Endothelial cell of umbilical vein (primary cell): ENCODE measurements around the gene DENND2A. TPM values are rescaled to one million over a fixed set of nuclear protein-coding genes. Genes with fewer than 3 reads are reported as not detected.

ENCODE experiments used
- BruUV-seq: library from RNA; stranded (reverse); fragments of 400-500 nt; replicated peaks from 2 replicates; lab custom pipeline; 2021; lab: Mats Ljungman, UMichigan
- CTCF ChIA-PET: fragments of 300-600, 350-600 bp; sonication (Branson Sonifier 250); formaldehyde crosslinking; loops from one replicate; lab custom pipeline; 2021; ENCODE audit warnings: antibody characterized with exemption, inconsistent platforms; lab: Charles Lee
- POLR2A ChIA-PET: fragments of 300-600, 350-600 bp; sonication (Branson Sonifier 250); formaldehyde crosslinking; loops from one replicate; lab custom pipeline; 2021; ENCODE audit warnings: antibody characterized with exemption, inconsistent platforms; lab: Charles Lee
- DNase-seq: peaks from one replicate; pipeline ENCODE4 v3.0.0-alpha.2; 2011; ENCODE audit warnings: low read depth, low spot score
- FAIRE-seq: peaks from 2 replicates; lab custom pipeline; 2011; peaks lifted over from hg19 to GRCh38; lab: Jason Lieb, UNC
- H2AFZ ChIP-seq: 2 replicates; pipeline ENCODE4 v1.6.0; 2012; ENCODE audit warnings: low read depth, low read length, control low read depth, inconsistent platforms
- H3K27ac ChIP-seq: 2 replicates; pipeline ENCODE4 v1.5.1; 2011; ENCODE audit warnings: low read depth, mild to moderate bottlenecking, control low read depth, low read length, moderate library complexity; ENCODE audit not compliant: insufficient read depth
- H3K27me3 ChIP-seq, 2 experiments: 2 replicates each; pipeline versions ENCODE4 v1.6.0 to v1.6.1; 2011; ENCODE audit warnings: low read length in 2 of 2, mixed read lengths in 1 of 2; ENCODE audit not compliant: control insufficient read depth in 2 of 2, insufficient read depth in 2 of 2
- H3K36me3 ChIP-seq, 2 experiments: 2 replicates in 1 of 2; 3 replicates in 1 of 2; pipeline ENCODE4 v1.5.1; 2011; ENCODE audit warnings: low read length in 2 of 2, mild to moderate bottlenecking in 1 of 2, moderate library complexity in 1 of 2; ENCODE audit not compliant: control insufficient read depth in 2 of 2, insufficient read depth in 2 of 2; ENCODE audit errors: extremely low read depth in 1 of 2
- H3K4me1 ChIP-seq: 3 replicates; pipeline ENCODE4 v1.5.1; 2011; ENCODE audit warnings: mild to moderate bottlenecking, low read length; ENCODE audit not compliant: control insufficient read depth, insufficient read depth; ENCODE audit errors: extremely low read depth
- H3K4me2 ChIP-seq: 2 replicates; pipeline ENCODE4 v1.6.1; 2011; ENCODE audit warnings: low read length, control low read depth, mixed read lengths; ENCODE audit not compliant: insufficient read depth
- H3K4me3 ChIP-seq, 3 experiments: fragments of 200-600 bp in 1 of 3; sonication (generic), shearing (Covaris generic) in 1 of 3; replicated peaks in 1 of 3; 2 replicates each; pipeline ENCODE4 v1.5.1; 2011 to 2016; ENCODE audit warnings: control low read depth in 3 of 3, low read length in 3 of 3, mild to moderate bottlenecking in 2 of 3, inconsistent platforms in 1 of 3, low read depth in 1 of 3, moderate library complexity in 1 of 3; ENCODE audit not compliant: insufficient read depth in 1 of 3
- H3K79me2 ChIP-seq: 2 replicates; pipeline ENCODE4 v1.6.0; 2012; ENCODE audit warnings: low read length, inconsistent platforms; ENCODE audit not compliant: control insufficient read depth, insufficient read depth
- H3K9ac ChIP-seq: replicated peaks from 2 replicates; pipeline ENCODE3; 2011; ENCODE audit warnings: low read length, control low read depth; ENCODE audit not compliant: insufficient read depth; ENCODE audit errors: extremely low read depth
- H3K9me1 ChIP-seq: replicated peaks from 3 replicates; pipeline ENCODE4 v1.6.0; 2011; ENCODE audit warnings: mild to moderate bottlenecking, low read length; ENCODE audit not compliant: control insufficient read depth, insufficient read depth; ENCODE audit errors: extremely low read depth
- H3K9me3 ChIP-seq: replicated peaks from 2 replicates; pipeline ENCODE4 v1.5.1; 2012; ENCODE audit warnings: low read length, inconsistent platforms; ENCODE audit not compliant: control insufficient read depth, insufficient read depth
- H4K20me1 ChIP-seq: replicated peaks from 2 replicates; pipeline ENCODE3; 2011; ENCODE audit warnings: mild to moderate bottlenecking, low read length; ENCODE audit not compliant: control insufficient read depth, insufficient read depth; ENCODE audit errors: extremely low read depth
- EZH2 ChIP-seq: IDR thresholded peaks from 2 replicates; pipeline ENCODE4 v1.6.1; 2012; ENCODE audit warnings: borderline replicate concordance, low read depth, mild to moderate bottlenecking, moderate library complexity, low read length, inconsistent platforms; ENCODE audit not compliant: severe bottlenecking
- FOS ChIP-seq: IDR thresholded peaks from 2 replicates; pipeline ENCODE4 v1.6.1; 2011; ENCODE audit warnings: mild to moderate bottlenecking, low read length, moderate library complexity, borderline replicate concordance; ENCODE audit not compliant: insufficient read depth
- GATA2 ChIP-seq: IDR thresholded peaks from 2 replicates; pipeline ENCODE4 v1.7.0; 2011; ENCODE audit warnings: low read depth, mild to moderate bottlenecking, moderate library complexity, mixed read lengths, low read length; ENCODE audit not compliant: insufficient read length, insufficient read depth
- JUN ChIP-seq: IDR thresholded peaks from 2 replicates; pipeline ENCODE4 v1.6.1; 2011; ENCODE audit warnings: borderline replicate concordance, low read depth; ENCODE audit not compliant: insufficient read length, insufficient read depth
- MYC ChIP-seq: IDR thresholded peaks from one replicate; pipeline ENCODE4 v1.6.1; 2011; ENCODE audit warnings: mild to moderate bottlenecking, low read depth, low read length
- POLR2A ChIP-seq: IDR thresholded peaks from 2 replicates; pipeline ENCODE4 v1.6.1; 2012; ENCODE audit warnings: low read depth, mild to moderate bottlenecking, control low read depth, low read length
- POLR2AphosphoS5 ChIP-seq: IDR thresholded peaks from 2 replicates; pipeline ENCODE4 v1.6.1; 2012; ENCODE audit warnings: low read depth, mild to moderate bottlenecking, control low read depth, low read length, moderate library complexity; ENCODE audit not compliant: insufficient read depth
- dilution Hi-C: fragments of 300-500 bp; cut with MboI; formaldehyde crosslinking; loops from one replicate; pipeline ENCODE4 v1.15.0; 2019; ENCODE audit warnings: low sequenced_read_pairs; ENCODE audit not compliant: extremely low pct_ligation_motif_present
- intact Hi-C: fragments of 100-400 bp; cut with micrococcal nuclease; formaldehyde crosslinking; loops from one replicate; pipeline ENCODE4 v1.10.0; 2022
- polyA plus RNA-seq, 4 experiments: library from polyadenylated mRNA; depleted of rRNA in 3 of 4; stranded (reverse) in 3 of 4; unstranded in 1 of 4; fragments of >200 nt; gene quantifications; 2 replicates each; pipeline versions ENCODE4 v1.2.1 to v1.2.3, GENCODE V29; 2011 to 2012; ENCODE audit warnings: missing spikeins in 1 of 4
- total RNA-seq: library from RNA; stranded (reverse); gene quantifications from 2 replicates; pipeline ENCODE4 v1.2.3, GENCODE V29; 2021
- TF ChIP-seq, protein P1 (sequence below): IDR thresholded peaks from 2 replicates; pipeline ENCODE4 v1.6.1; 2011; ENCODE audit not compliant: insufficient read depth, insufficient read length
- TF ChIP-seq, protein P2 (sequence below), 2 donors: IDR thresholded peaks; 1 replicate in 1 of 2; 2 replicates in 1 of 2; pipeline ENCODE4 v1.5.1; 2011; ENCODE audit warnings: low read length in 2 of 2, mild to moderate bottlenecking in 2 of 2, moderate library complexity in 2 of 2, control low read depth in 1 of 2, inconsistent platforms in 1 of 2, low read depth in 1 of 2; ENCODE audit not compliant: insufficient read depth in 1 of 2; ENCODE audit errors: extremely low read depth in 1 of 2

The DENND2A gene
- total and polyA plus RNA-seq, 2 donors (not counting 3 experiments of a cell fraction or from before 2014, with no cell fraction given), result 0.33 TPM; not detected in 1

DNA sequence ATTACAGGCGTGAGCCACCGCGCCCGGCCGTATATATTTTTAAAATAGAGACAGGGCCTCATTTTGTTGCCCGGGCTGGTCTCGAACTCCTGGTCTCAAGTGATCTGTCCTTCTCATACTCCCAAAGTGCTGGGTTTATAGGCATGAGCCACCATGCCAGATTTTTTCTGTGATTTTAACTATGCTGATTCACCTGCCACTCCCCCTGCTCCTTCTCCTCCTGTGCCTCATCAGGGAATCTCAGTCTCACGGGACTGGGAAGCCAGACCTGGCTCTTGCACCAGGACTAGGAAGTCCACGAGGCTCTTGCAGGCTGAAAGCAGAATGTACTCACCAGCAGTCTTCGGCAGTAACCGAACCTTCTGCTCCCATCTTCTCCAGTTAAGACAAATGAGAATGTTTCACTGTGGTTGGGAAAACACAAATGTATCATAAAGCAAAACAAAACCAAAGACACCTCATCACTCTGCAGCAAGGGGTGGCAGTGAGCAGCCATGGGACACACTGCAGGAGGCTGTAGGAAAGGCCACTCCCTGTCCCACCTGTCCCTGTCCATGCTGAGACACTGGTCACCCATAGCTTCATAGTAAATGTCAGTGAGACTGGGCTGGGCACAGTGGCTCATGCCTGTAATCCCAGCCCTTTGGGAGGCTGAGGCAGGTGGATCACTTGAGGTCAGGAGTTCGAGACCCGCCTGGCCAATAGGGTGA lies 82.6 kb downstream of the DENND2A start:
- H3K9me3 ChIP-seq, result no peaks in the 10 kb centered on the region
- POLR2A ChIA-PET, result no interaction called here
- dilution Hi-C loops (no loop called here), intact Hi-C loops (no loop called here)
- H4K20me1 ChIP-seq, result no peaks in the 10 kb centered on the region
- no peaks in the 10 kb centered on the region for H3K27me3 ChIP-seq
- H2AFZ ChIP-seq, result no peak overlapping the region
- H3K27ac ChIP-seq, result no peak overlapping the region
- no peaks in the 10 kb centered on the region for H3K9me1 ChIP-seq
- DNase-seq (no peak), FAIRE-seq (no peak)
- H3K4me1 ChIP-seq, result no peaks in the 10 kb centered on the region
- no peak for TF ChIP-seq FOS
- no peak for TF ChIP-seq POLR2A
- TF ChIP-seq, protein P1, sequence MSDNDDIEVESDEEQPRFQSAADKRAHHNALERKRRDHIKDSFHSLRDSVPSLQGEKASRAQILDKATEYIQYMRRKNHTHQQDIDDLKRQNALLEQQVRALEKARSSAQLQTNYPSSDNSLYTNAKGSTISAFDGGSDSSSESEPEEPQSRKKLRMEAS, result no peak
- no peak for TF ChIP-seq GATA2
- TF ChIP-seq EZH2, result no peak
- TF ChIP-seq, protein P2, sequence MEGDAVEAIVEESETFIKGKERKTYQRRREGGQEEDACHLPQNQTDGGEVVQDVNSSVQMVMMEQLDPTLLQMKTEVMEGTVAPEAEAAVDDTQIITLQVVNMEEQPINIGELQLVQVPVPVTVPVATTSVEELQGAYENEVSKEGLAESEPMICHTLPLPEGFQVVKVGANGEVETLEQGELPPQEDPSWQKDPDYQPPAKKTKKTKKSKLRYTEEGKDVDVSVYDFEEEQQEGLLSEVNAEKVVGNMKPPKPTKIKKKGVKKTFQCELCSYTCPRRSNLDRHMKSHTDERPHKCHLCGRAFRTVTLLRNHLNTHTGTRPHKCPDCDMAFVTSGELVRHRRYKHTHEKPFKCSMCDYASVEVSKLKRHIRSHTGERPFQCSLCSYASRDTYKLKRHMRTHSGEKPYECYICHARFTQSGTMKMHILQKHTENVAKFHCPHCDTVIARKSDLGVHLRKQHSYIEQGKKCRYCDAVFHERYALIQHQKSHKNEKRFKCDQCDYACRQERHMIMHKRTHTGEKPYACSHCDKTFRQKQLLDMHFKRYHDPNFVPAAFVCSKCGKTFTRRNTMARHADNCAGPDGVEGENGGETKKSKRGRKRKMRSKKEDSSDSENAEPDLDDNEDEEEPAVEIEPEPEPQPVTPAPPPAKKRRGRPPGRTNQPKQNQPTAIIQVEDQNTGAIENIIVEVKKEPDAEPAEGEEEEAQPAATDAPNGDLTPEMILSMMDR (IDR thresholded peaks at IDR 0.05; ENCODE audit: extremely low read depth in 1 of 2, insufficient read depth in 1 of 2, low read depth in 1 of 2, low read length in 2 of 2), result no peak
- TF ChIP-seq MYC, result no peak
- no peak for TF ChIP-seq POLR2AphosphoS5
- no peak for TF ChIP-seq JUN
- no TSS peak for BruUV-seq
- H3K9ac ChIP-seq, result no peak overlapping the region
- CTCF ChIA-PET, result no interaction called here
- H3K36me3 ChIP-seq, result no peaks in the 10 kb centered on the region
- H3K4me2 ChIP-seq, result no peak overlapping the region
- H3K4me3 ChIP-seq, result no peak overlapping the region
- no peaks in the 10 kb centered on the region for H3K79me2 ChIP-seq
